NCI-H69 (cell line): ENCODE measurements around the gene FOXP3.

ENCODE experiments used
- DNase-seq: peaks from one replicate; lab custom pipeline; 2025; lab: John Stamatoyannopoulos, UW

FOXP3 gene

GRCh38 chrX:49214996-49215526 lies 49.4 kb downstream of the FOXP3 start:
- no peak for DNase-seq

DNA sequence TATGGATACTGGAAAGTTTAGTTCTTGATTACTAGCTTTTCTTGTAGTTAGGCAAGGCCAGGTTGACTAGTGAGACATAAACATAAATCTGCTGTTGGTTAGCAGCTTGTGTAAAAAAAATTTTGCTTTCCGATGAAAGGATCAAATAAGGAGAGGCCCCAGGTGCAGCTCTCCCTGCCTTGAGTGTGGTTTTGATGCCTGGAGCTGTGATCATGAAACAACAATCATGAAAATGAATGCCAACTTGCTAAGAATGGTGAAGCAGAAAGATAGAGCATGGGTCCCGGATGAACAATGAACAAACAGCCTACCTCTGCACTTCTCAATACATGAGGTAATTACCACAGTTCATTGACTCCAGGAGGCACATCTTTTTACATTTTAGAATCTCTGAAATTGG lies 50.1 kb downstream of the FOXP3 start:
- DNase-seq: no peak

GRCh38 chrX:49212861-49213260 lies 51.6 kb downstream of the FOXP3 start:
- DNase-seq: no peak

DNA sequence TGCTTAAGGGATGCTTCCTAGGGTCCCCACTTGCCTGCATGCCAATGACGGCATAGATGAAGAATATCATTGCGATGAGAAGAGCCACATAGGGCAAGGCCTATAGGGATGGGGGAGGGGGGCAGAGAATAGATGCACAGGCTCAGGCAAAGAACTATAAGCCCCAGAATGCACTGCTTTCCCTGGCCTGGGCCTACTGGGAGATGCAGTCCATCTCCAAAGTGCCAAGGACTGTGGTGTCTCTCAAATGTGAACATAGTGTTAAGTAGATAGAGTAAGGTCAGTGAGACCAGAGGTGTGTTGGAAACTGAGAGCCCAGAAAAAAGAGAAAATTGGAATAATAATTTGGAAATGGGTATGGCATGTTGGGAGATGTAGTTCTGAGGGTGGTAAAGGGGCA lies 52.3 kb downstream of the FOXP3 start:
- DNase-seq: no peak

DNA sequence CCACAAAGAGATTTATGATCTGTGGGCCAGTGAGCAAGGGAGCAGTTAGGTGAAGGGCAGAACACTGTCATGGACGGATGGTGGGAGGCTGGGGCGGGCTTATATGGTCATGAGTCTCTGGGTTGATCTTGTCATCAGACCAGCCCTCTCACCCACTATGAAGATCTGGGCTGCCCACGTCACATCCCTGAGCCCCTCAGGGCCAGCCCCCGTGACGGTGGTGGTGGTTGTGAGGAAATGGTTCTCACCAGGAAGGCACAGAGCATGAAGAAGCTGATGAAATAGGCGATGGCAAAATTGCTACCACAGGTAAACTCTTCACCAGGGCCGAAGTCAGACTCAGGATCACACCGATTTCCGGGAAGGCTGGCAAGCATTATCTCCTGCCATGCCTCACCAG lies 53.4 kb downstream of the FOXP3 start:
- no peak for DNase-seq

DNA sequence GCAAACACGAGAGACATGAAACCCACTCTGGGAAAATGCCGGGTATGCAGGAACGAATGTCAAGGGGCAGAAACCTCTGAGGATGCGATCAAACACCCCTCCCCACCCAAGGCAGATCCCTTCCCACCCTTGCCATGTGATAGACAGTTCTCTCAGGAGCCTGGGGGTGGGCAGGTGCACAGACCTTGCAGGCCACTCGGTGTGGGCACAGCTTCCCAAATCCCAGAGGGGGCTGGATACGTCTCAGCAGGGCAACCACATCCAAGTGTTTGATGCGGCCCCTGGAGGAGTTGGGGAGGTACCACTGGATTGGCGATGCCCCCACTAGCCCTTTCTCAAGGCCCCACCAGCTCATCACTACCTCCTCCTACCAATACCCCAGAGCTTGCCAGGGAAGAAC lies 54.1 kb downstream of the FOXP3 start:
- no peak for DNase-seq

DNA sequence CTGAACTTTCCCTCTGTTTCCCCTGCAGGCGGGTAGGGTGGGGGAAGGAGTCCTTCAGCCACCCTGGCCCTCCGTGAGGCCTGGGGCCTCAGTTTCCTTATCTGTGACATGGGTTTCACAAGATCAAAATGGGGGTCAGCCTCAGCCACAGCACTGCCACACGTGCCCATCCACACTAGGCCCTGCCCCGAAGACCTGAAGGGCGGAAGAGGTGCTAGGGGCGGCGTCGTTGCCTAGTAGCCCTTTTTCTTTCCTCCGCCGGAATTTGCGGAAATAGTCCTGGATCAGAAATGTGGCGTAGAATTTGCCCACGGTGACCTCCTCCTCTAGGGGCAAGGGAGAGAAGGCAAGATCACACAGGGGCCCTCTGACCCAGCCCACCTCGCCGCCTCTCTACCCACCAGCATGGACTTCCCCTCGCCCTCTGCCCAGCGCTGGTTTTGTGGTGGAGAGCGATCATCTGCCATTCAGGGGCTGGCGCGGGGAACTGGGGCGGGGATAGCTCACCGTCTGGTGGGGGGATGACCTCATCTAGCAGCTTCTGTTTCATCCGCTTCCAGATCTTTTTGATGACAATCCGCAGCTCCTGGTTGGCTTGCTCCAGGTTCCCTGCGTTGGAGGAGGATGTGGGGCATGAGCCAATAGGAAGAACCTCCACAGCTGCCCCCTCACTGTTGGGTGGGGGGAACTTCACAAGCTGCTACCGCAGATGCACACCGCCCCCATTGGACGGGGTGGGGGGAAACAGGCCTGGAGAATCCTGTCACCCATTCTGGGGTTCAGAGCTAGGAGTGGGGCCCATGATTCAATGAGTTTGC lies 54.9 kb downstream of the FOXP3 start:
- peak; percentile 74 for DNase-seq

DNA sequence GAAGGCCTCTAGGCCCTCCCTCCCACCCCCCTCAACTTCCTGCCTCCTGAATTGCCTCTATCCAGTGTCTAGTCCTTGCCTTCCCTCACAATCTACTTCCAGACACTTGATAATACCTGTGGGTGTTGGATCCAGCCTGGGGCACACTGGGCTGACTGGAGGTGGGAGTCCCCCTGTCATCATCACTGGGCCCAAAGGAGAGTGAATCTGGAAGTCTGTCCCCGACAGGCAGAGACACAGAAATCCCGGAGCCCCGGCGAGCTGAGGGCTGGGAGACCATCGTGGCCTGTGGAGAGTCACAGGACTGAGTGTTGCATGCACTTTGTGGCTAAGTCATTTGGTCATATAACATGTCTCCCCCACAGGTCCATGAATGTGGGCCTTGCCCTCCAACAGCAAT lies 56.1 kb downstream of the FOXP3 start:
- DNase-seq: no peak

- no peak for DNase-seq
These were observed 58.0 kb downstream of the FOXP3 start for GRCh38 chrX:49206543-49206942.

- DNase-seq: no peak
These were observed 59.1 kb downstream of the FOXP3 start for GRCh38 chrX:49205443-49205842.

- DNase-seq: no peak
These were observed 59.8 kb downstream of the FOXP3 start for GRCh38 chrX:49204709-49205108.

DNA sequence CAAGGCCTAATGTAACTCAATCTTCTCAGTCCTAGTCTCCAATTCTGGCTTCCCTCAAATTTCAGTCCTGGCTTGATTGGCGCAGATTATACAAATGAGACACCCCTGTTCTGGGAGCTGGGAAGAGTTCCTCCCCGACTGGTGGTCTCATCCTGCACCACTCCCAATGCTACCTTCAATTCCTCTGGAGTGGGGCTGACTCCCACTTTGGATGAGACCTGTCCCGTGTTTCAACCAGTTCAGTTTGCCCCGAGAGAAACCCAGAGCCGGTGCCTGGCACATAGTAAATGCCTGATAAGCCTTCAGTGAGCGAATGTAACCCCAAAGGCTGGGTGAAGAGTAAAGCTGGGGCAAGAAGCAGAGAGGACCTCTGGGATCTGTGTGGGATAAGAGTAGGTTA lies 60.5 kb downstream of the FOXP3 start:
- no peak for DNase-seq

GRCh38 chrX:49203536-49203935 lies 61.0 kb downstream of the FOXP3 start:
- no peak for DNase-seq

DNA sequence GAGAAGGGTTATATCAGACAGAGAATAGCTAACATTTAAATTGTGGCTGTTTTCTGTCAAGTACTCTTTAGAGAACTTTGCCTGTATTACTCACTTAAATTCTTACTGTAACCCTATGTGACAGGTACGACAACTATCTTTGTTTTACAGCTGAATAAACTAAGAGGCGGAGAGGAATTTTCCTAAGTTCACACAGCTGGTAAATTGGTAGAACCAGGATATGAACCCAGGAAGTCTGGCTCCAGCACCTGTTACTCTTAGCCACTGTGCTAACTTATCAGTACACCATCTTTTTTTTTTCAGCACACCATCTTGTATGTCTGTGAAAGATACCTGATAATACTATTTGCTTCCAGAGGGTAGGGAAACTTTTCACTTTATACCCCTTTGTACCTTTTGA lies 62.5 kb downstream of the FOXP3 start:
- DNase-seq: peak; percentile 57
